Astrocyte (in vitro differentiated cells and primary cell): Measurements from ENCODE around the gene CD160. TPM values are rescaled to one million over a fixed set of nuclear protein-coding genes. Genes with fewer than 3 reads are reported as not detected.

Experiments
- DNase-seq: peaks from one replicate; pipeline ENCODE4 v3.0.0-alpha.2; 2010; ENCODE audit warnings: low read depth
- FAIRE-seq: peaks from 2 replicates; lab custom pipeline; 2011; peaks lifted over from hg19 to GRCh38; lab: Jason Lieb, UNC
- H2AFZ ChIP-seq: 2 replicates; pipeline ENCODE4 v1.6.0; 2012; ENCODE audit warnings: low read depth, low read length, inconsistent platforms
- H3K27ac ChIP-seq: 2 replicates; pipeline ENCODE4 v1.5.1; 2011; ENCODE audit warnings: low read depth, low read length, inconsistent platforms
- H3K27me3 ChIP-seq: 2 replicates; pipeline ENCODE4 v1.6.0; 2011; ENCODE audit warnings: low read length, inconsistent platforms; ENCODE audit not compliant: insufficient read depth
- H3K36me3 ChIP-seq: 2 replicates; pipeline ENCODE4 v1.5.1; 2011; ENCODE audit warnings: low read length, inconsistent platforms; ENCODE audit not compliant: insufficient read depth
- H3K4me1 ChIP-seq: 2 replicates; pipeline ENCODE4 v1.5.1; 2011; ENCODE audit warnings: low read length, inconsistent platforms; ENCODE audit not compliant: insufficient read depth
- H3K4me2 ChIP-seq: 2 replicates; pipeline ENCODE4 v1.6.0; 2012; ENCODE audit warnings: low read length, inconsistent platforms
- H3K4me3 ChIP-seq: 2 replicates; pipeline ENCODE4 v1.5.1; 2011; ENCODE audit warnings: low read depth, mild to moderate bottlenecking, low read length, inconsistent platforms; ENCODE audit not compliant: insufficient read depth
- H3K79me2 ChIP-seq: 2 replicates; pipeline ENCODE4 v1.6.0; 2012; ENCODE audit warnings: mild to moderate bottlenecking, low read length, inconsistent platforms; ENCODE audit not compliant: insufficient read depth
- H3K9ac ChIP-seq: 2 replicates; pipeline ENCODE4 v1.6.0; 2012; ENCODE audit warnings: mild to moderate bottlenecking, low read length, inconsistent platforms
- H3K9me3 ChIP-seq: 2 replicates; pipeline ENCODE4 v1.5.1; 2012; ENCODE audit warnings: low read depth, mild to moderate bottlenecking, low read length, inconsistent platforms; ENCODE audit not compliant: insufficient read depth
- H4K20me1 ChIP-seq: 2 replicates; pipeline ENCODE4 v1.6.0; 2012; ENCODE audit warnings: low read length, inconsistent platforms; ENCODE audit not compliant: insufficient read depth
- H3K27ac Mint-ChIP-seq: one replicate; pipeline ENCODE4 v1.8.0; 2021; ENCODE audit warnings: mild to moderate bottlenecking, mixed read lengths; ENCODE audit not compliant: unreplicated experiment
- H3K27me3 Mint-ChIP-seq: one replicate; pipeline ENCODE4 v1.8.0; 2021; ENCODE audit warnings: low read depth, mixed read lengths; ENCODE audit not compliant: unreplicated experiment
- H3K36me3 Mint-ChIP-seq: one replicate; pipeline ENCODE4 v1.8.0; 2021; ENCODE audit warnings: low read depth, mixed read lengths; ENCODE audit not compliant: unreplicated experiment
- H3K4me1 Mint-ChIP-seq: one replicate; pipeline ENCODE4 v1.8.0; 2021; ENCODE audit warnings: low read depth, mixed read lengths; ENCODE audit not compliant: unreplicated experiment
- H3K4me3 Mint-ChIP-seq: one replicate; pipeline ENCODE4 v1.8.0; 2021; ENCODE audit warnings: mild to moderate bottlenecking, moderate library complexity, mixed read lengths; ENCODE audit not compliant: unreplicated experiment
- H3K9me3 Mint-ChIP-seq: one replicate; pipeline ENCODE4 v1.8.0; 2021; ENCODE audit warnings: mild to moderate bottlenecking, mixed read lengths; ENCODE audit not compliant: unreplicated experiment
- EZH2 ChIP-seq: IDR thresholded peaks from 2 replicates; pipeline ENCODE4 v1.6.1; 2012; ENCODE audit warnings: mild to moderate bottlenecking, low read length, inconsistent platforms; ENCODE audit not compliant: insufficient read depth
- total RNA-seq: library from RNA; stranded (reverse); gene quantifications from 2 replicates; pipeline ENCODE4 v1.2.1, GENCODE V29; 2021
- TF ChIP-seq, protein P1 (sequence below): IDR thresholded peaks from 2 replicates; pipeline ENCODE4 v1.5.1; 2011; ENCODE audit warnings: low read depth, mild to moderate bottlenecking, inconsistent platforms, low read length, moderate library complexity; ENCODE audit not compliant: insufficient read depth

Gene CD160
- total RNA-seq, 1 donor from 2014 or later: not detected

DNA sequence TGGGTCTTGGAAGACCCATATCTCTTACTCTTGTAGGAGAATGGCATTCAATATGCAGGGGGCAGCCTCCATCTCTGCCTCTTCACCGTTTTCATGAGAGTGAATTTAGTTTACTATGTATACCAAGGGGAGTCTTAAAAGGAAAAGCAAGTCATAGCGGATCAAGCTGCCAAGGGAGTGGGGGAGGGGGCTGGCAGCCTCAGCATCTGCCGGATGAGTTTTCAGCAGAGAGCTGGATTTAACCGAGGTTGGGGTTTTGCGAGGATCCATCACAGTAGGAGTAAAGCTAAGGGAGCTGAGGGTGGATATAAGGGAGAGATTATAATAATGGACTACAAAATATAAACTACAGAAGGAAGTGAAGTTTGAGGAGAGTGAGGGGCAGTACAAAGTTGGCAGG lies 9.9 kb downstream of the CD160 start:
- H3K4me3 ChIP-seq: no peak overlapping the region
- no peak overlapping the region for H3K4me2 ChIP-seq
- no peak for TF ChIP-seq EZH2
- TF ChIP-seq, protein P1, sequence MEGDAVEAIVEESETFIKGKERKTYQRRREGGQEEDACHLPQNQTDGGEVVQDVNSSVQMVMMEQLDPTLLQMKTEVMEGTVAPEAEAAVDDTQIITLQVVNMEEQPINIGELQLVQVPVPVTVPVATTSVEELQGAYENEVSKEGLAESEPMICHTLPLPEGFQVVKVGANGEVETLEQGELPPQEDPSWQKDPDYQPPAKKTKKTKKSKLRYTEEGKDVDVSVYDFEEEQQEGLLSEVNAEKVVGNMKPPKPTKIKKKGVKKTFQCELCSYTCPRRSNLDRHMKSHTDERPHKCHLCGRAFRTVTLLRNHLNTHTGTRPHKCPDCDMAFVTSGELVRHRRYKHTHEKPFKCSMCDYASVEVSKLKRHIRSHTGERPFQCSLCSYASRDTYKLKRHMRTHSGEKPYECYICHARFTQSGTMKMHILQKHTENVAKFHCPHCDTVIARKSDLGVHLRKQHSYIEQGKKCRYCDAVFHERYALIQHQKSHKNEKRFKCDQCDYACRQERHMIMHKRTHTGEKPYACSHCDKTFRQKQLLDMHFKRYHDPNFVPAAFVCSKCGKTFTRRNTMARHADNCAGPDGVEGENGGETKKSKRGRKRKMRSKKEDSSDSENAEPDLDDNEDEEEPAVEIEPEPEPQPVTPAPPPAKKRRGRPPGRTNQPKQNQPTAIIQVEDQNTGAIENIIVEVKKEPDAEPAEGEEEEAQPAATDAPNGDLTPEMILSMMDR: no peak
- H3K4me1 Mint-ChIP-seq: peaks cover 4% of the 10 kb centered on the region
- DNase-seq (no peak), FAIRE-seq (no peak)
- no peaks in the 10 kb centered on the region for H3K27me3 ChIP-seq
- H3K27ac ChIP-seq: no peak overlapping the region
- no peak overlapping the region for H2AFZ ChIP-seq
- no peak overlapping the region for H3K27ac Mint-ChIP-seq
- H3K36me3 ChIP-seq: no peaks in the 10 kb centered on the region
- H3K79me2 ChIP-seq: no peaks in the 10 kb centered on the region
- H3K4me1 ChIP-seq: no peaks in the 10 kb centered on the region
- no peaks in the 10 kb centered on the region for H3K9me3 ChIP-seq
- peaks cover 10% of the 10 kb centered on the region for H3K36me3 Mint-ChIP-seq
- H3K9ac ChIP-seq: no peak overlapping the region
- no peaks in the 10 kb centered on the region for H3K27me3 Mint-ChIP-seq
- H3K4me3 Mint-ChIP-seq: no peak overlapping the region
- H3K9me3 Mint-ChIP-seq: no peaks in the 10 kb centered on the region
- no peaks in the 10 kb centered on the region for H4K20me1 ChIP-seq

DNA sequence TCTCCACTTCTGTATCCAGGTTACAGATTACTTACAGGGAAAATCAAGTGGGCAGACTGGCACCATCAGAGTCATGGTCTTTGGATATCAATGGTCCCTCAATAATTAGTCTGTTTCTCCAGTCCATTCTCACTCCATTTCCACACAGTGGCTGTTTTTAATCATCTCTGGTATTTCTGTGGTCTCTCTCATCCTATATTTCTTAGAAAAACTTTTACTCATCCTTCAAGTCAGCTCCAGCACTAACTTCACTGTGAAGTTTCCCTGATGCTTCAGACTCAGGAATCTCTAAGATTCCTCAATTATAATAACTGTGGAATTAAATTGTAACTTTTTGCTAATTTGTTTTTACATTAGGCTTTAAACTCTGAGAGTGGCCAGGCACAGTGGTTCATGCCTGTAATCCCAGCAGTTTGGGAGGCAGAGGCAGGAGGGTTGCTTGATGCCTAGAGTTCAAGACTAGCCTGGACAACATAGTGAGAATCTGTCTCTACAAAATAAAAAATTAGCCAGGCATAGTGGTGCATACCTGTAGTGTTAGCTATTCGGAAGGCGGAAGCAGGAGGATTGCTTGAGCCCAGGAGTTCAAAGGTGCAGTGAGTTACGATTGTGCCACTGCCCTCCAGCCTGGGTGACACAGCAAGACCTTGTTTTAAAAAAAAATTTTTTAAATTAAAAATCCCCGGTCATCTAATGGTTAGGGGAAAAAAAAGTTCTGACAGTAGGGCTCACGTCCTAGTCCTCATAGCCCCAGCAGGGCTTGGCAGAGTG lies 10.6 kb downstream of the CD160 start:
- Histone ChIP-seq H3K4me3 (no peak overlapping the region), H3K79me2 (no peaks in the 10 kb centered on the region), H3K9ac (no peak overlapping the region), H3K36me3 (no peaks in the 10 kb centered on the region), H3K4me2 (no peak overlapping the region), H2AFZ (no peak overlapping the region), H3K27me3 (no peaks in the 10 kb centered on the region), H3K4me1 (no peaks in the 10 kb centered on the region), H3K27ac (no peak overlapping the region), H3K9me3 (no peaks in the 10 kb centered on the region), H4K20me1 (no peaks in the 10 kb centered on the region)
- Mint-ChIP-seq H3K4me1 (peaks cover 4% of the 10 kb centered on the region), H3K9me3 (no peaks in the 10 kb centered on the region), H3K36me3 (peaks cover 11% of the 10 kb centered on the region), H3K27me3 (no peaks in the 10 kb centered on the region), H3K4me3 (no peak overlapping the region), H3K27ac (no peak overlapping the region)
- no peak for TF ChIP-seq EZH2
- TF ChIP-seq, protein P1: no peak
- FAIRE-seq: no peak
- DNase-seq: no peak

DNA sequence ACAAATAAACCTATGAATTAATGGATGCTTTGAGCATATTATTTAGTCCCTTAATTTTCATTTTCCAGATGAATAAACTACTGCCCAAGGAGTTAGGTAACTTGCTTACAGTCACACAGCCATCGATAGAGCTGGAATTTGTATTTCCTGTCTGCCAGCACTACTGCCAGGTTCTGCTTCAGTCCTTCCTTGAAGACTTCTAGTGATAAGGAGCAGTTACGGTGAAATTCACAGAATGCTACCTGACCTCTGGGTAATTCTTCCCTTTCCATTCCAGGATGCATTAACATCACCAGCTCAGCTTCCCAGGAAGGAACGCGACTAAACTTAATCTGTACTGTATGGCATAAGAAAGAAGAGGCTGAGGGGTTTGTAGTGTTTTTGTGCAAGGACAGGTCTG lies 11.2 kb downstream of the CD160 start:
- no peaks in the 10 kb centered on the region for H3K4me1 ChIP-seq
- Mint-ChIP-seq H3K9me3 (no peaks in the 10 kb centered on the region), H3K27me3 (no peaks in the 10 kb centered on the region), H3K27ac (no peak overlapping the region), H3K4me1 (peaks cover 4% of the 10 kb centered on the region), H3K4me3 (no peak overlapping the region), H3K36me3 (peaks cover 11% of the 10 kb centered on the region)
- H3K4me2 ChIP-seq: no peak overlapping the region
- H3K9ac ChIP-seq: no peak overlapping the region
- TF ChIP-seq, protein P1: no peak
- TF ChIP-seq EZH2: no peak
- H3K4me3 ChIP-seq: no peak overlapping the region
- H3K79me2 ChIP-seq: no peaks in the 10 kb centered on the region
- FAIRE-seq (no peak), DNase-seq (no peak)
- no peaks in the 10 kb centered on the region for H4K20me1 ChIP-seq
- H3K27ac ChIP-seq: no peak overlapping the region
- H3K36me3 ChIP-seq: no peaks in the 10 kb centered on the region
- H3K9me3 ChIP-seq: no peaks in the 10 kb centered on the region
- H2AFZ ChIP-seq: no peak overlapping the region
- H3K27me3 ChIP-seq: no peaks in the 10 kb centered on the region
